SK-N-MC (cell line): Measurements from ENCODE around the gene CPM.

Experiments used
- EZH2 ChIP-seq: fragments of 200-600 bp; sonication (generic); IDR thresholded peaks from one replicate; pipeline ENCODE4 v1.6.1; 2017; ENCODE audit warnings: antibody characterized with exemption
- FOXP2 ChIP-seq: optimal IDR thresholded peaks from 2 replicates; pipeline ENCODE3; 2011; ENCODE audit warnings: mild to moderate bottlenecking, moderate library complexity; ENCODE audit not compliant: insufficient read depth; ENCODE audit errors: extremely low read length, control extremely low read depth
- POLR2AphosphoS5 ChIP-seq: IDR thresholded peaks from 2 replicates; pipeline ENCODE4 v1.6.1; 2012; ENCODE audit warnings: mild to moderate bottlenecking, low read depth, low read length, borderline replicate concordance

DNA sequence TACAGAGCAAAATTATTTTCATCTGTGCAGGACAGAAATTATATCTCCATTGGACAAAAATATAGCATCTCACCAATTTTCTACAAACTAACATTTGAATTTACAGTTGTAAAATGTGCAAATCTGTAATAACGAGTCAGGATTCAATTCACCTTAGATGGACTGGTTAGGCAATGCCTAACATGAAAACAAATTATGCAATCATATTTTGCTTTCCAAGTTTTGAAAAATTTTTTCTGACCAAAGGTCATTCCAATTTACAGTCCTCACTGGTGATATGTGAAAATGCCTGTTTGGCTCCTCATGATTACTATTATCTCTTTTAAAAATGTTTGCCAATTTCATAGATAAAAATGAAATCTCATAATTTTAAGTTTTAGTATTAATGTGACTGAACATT, 6.5 kb upstream of the CPM start:
- TF ChIP-seq EZH2: no peak
- TF ChIP-seq POLR2AphosphoS5: no peak
- TF ChIP-seq FOXP2: no peak
